HUES6 (cell line): Measurements from ENCODE around the gene BEST1.

ENCODE experiments used
- H3K27ac ChIP-seq: 2 replicates; pipeline ENCODE4 v1.7.0; 2013; ENCODE audit warnings: low read depth, mild to moderate bottlenecking, low read length, inconsistent platforms
- H3K27me3 ChIP-seq: 2 replicates; pipeline ENCODE4 v1.6.1; 2013; ENCODE audit warnings: low read length; ENCODE audit not compliant: control insufficient read depth, insufficient read depth
- H3K36me3 ChIP-seq: 2 replicates; pipeline ENCODE4 v1.6.1; 2013; ENCODE audit warnings: low read length; ENCODE audit not compliant: control insufficient read depth, insufficient read depth
- H3K4me1 ChIP-seq: 2 replicates; pipeline ENCODE4 v1.6.1; 2013; ENCODE audit warnings: low read length; ENCODE audit not compliant: control insufficient read depth, insufficient read depth
- H3K4me3 ChIP-seq: 2 replicates; pipeline ENCODE4 v1.5.1; 2013; ENCODE audit warnings: low read depth, low read length
- H3K9ac ChIP-seq: one replicate; pipeline ENCODE4 v1.6.1; 2013; ENCODE audit warnings: mild to moderate bottlenecking, low read length
- H3K9me3 ChIP-seq: 2 replicates; pipeline ENCODE4 v1.6.1; 2013; ENCODE audit warnings: low read depth, low read length; ENCODE audit not compliant: control insufficient read depth, insufficient read depth

Gene BEST1

DNA sequence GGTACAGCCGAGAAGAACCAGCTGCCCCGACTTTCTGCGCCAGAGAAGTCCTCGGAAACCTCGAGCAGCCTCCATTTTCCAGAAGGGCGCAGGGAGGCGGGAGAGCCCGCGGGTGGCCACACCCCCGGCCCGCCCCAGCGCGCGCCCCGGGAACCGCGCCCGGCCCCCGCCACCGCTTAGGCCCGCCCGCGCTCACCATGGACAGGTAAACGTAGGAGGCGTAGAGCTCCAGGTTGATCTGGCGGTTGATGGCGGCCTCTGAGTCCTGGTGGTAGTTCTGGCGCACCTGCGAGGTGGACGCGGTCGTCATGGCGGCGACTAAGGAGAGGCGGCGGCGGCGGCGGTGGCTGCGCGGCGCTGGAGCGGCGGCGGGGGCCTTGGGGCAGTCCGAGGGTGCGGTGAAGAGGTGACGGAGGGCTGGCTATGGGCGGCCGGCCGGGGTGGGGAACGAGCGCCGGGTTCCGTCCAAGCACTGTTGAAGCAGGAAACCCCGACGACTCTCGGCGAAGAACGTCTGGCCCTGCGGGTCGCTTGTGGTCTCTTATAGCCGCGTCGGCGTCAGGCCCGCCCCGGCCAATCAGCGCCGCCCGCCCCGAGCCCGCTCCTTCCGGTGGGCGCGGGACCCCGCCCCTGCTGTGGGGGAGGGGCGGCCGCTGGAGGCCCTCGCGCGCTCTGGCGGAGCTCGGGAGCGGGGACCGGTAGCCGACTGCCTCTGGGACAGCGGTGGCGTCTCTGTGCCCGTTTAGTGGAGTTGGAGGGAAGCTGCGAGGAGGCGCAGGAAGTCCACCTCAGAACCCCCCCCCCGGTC lies 17.2 kb downstream of the BEST1 start, which contains the start of gene FTH1:
Gene FTH1 (minus strand): TSS at position 519 of the 808 bp plus-strand sequence. CDS start 209 bp downstream, at position 310.
- peaks cover 37% of the 10 kb centered on the region for H3K36me3 ChIP-seq
- peak within 1 kb of the TSS; percentile 91 for H3K27ac ChIP-seq
- peak within 1 kb of the TSS; percentile 99 for H3K4me3 ChIP-seq
- peaks cover 27% of the 10 kb centered on the region for H3K4me1 ChIP-seq
- H3K9ac ChIP-seq = peak within 1 kb of the TSS; percentile 97
- no peaks in the 10 kb centered on the region for H3K9me3 ChIP-seq
- H3K27me3 ChIP-seq = no peaks in the 10 kb centered on the region

DNA sequence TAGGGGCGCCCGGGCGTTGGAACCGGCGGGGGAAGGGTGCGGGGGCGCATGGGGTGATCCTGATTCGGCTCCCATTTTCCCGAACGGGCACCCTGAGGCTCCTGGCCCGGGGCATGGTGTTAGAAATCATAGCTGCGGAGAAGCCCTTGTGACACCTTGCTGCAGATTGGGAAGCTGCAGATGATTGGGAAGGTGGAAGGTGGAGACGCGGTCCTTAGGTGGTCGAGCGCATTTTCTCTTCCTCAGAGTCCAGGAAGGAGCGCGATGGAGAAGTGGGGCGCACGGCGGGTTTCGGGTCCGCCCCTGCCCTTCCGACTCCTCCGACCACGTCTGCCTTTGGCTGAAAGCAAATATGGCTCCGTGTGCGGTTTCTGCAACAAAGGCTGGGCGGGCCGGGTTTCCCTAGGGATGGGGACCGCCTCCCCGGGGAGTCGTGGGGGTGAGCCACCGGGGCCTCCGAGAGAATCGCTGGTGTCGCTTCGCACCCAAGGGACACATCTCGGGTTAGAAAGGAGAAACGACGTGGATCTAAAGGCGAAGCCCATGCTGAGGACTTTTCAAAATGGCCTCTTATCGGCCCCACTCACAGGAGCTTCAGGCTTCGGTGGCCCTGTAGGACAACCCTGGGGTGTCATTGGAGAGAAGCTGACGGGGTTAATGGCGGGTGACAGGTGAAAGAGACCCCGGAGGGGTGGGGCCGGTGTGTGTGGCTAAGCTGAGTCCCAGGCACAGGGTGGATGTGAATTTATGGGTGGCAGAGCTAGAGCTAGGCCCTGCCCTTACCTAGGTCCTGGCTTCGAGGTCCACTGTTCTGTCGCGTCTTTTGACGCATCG lies 18.0 kb downstream of the BEST1 start:
- Histone ChIP-seq H3K9me3 (no peaks in the 10 kb centered on the region), H3K36me3 (peaks cover 34% of the 10 kb centered on the region), H3K27ac (peak overlapping the region; percentile 91), H3K27me3 (no peaks in the 10 kb centered on the region), H3K4me1 (peaks cover 35% of the 10 kb centered on the region), H3K9ac (peak overlapping the region; percentile 97), H3K4me3 (peak overlapping the region; percentile 99)

DNA sequence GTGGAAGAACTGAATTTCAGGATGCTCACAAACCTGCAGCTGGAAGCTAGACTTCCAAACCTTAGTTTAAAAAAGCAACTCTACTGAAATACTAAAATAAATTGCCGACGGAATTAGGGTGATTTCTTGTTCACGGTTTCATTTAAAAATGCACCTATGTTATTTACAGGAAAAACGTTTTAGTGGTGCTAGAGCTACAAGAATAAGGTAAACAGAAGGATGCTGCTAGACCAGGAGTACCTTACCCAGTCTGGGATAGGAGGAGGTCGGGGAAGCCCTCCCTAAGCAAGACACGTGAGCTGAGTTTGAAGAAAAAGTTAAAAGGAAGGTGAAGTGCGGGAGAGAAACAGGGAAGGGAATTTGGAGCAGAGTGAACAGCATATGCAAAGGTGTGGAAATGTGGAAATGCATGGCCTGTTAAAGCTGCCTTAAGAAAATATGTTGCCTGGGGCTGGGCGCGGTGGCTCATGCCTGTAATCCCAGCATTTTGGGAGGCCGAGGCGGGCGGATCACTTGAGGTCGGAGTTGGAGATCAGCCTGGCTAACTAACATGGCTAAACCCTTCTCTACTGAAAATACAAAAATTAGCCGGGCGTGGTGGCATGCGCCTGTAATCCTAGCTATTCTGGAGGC lies 18.7 kb downstream of the BEST1 start:
- peak overlapping the region; percentile 91; the same call in 1 of the 2 replicates for H3K27ac ChIP-seq
- H3K4me3 ChIP-seq = peak overlapping the region; percentile 99
- H3K9ac ChIP-seq = peak overlapping the region; percentile 97
- H3K36me3 ChIP-seq = peaks cover 29% of the 10 kb centered on the region
- H3K27me3 ChIP-seq = no peaks in the 10 kb centered on the region
- H3K9me3 ChIP-seq = no peaks in the 10 kb centered on the region
- H3K4me1 ChIP-seq = peaks cover 42% of the 10 kb centered on the region

DNA sequence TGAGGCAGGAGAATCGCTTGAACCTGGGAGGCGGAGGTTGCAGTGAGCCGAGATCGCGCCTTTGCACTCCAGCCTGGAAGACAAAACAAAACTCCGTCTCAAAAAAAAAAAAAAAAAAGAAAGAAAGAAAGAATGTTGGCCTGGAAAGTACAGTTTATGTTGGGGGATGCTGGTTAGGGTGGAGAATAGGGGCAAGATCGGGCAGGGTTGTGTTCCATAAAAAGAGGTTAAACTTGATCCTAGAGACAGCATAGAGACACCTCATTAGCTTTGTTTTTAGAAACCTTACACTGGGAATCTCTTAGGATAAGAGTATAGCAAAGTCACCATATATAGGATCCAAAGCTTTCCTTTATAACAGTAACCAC lies 19.2 kb downstream of the BEST1 start:
- H3K4me1 ChIP-seq = peaks cover 44% of the 10 kb centered on the region
- no peak overlapping the region for H3K9ac ChIP-seq
- H3K27me3 ChIP-seq = no peaks in the 10 kb centered on the region

DNA sequence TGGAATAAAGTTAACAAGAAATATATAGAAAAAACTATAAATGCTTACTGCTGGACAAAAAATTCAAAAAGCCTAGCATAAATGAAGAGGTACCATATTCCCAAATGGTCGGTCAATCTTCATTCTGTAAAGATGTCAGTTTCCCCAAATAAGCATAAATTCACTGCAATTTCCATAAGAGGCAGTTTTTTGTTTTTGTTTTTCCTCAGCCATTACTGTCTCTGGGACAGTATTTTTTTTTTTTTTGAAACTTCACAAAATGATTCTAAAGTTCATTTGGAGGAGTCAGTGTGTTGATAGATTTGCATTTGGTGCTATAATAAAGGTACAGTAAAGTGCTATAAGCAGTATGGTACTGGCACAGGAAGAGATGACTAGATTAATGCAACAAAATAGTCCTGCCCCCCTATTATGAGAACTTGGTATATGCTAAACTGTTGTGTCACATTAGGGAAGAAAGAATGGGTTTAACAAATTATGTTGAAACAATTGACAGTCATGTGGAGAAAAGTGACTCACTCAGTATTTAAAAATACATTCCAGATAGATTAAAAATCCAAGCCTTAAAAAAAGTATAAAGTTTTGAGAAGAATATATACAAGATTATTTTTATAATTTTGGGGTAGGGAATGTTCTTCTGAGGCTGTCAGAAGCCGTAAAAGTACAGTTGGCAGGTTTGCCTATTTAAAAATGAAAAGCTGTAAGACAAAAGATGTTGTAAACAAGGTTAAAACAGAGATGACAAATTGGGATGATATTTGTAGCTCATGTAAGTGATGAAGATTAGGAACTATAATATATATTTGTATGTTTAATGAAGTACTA lies 19.9 kb downstream of the BEST1 start:
- H3K27ac ChIP-seq = no peak overlapping the region

More for the DNA sequence above, 19.2 kb downstream of the BEST1 start:
- no peak overlapping the region for H3K27ac ChIP-seq
- no peaks in the 10 kb centered on the region for H3K9me3 ChIP-seq
- H3K36me3 ChIP-seq = peaks cover 24% of the 10 kb centered on the region
- no peak overlapping the region for H3K4me3 ChIP-seq

DNA sequence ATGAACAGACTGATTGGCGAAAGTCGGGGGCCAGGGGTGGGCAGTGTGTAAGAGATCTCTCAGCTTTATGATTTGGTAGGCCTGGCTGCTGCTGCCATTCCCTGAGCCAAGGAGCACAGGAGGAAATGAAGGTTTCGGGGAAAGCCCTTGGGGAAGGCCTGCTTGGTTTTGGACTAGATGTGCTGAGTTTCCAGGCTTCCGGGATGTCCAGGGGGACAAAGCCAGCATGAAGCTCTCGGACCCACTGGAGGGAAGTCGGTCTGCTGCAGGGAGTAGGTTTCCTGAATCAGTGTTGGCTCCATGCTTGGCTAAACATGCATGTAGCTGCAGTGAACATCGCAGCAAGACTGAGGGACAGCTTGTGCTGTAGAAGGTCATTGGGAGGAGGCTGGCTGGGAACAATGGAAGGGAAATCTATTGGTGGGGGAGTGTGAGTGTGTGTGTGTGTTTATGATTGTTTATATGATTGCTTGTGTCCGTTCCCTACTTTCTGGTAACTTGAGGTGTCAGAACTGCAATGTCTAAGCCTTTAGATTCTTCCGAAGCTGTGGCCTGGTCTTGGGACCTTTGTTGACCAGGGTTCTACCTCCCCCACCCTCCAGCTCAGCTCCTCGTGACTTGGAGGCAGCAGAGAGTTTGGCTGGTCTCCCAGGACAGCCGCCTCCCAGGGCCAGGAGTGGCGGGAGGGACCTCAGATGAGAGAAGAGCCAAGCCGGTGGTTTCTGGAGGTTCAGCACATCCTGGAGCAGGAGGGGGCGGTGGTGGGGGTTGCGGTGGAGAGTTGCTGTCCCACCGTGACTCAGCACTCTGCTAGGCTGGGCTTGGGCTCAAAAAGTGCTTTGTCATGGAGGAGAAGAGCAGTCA lies 21.3 kb downstream of the BEST1 start:
- Histone ChIP-seq H3K9ac (peak overlapping the region; percentile 70), H3K4me3 (peak overlapping the region; percentile 5; the same call in 1 of the 2 replicates), H3K9me3 (no peaks in the 10 kb centered on the region), H3K4me1 (peaks cover 51% of the 10 kb centered on the region), H3K27ac (peak overlapping the region; percentile 18; the same call in 1 of the 2 replicates), H3K36me3 (peaks cover 5% of the 10 kb centered on the region), H3K27me3 (no peaks in the 10 kb centered on the region)

More for the DNA sequence above, 19.9 kb downstream of the BEST1 start:
- H3K27me3 ChIP-seq = no peaks in the 10 kb centered on the region
- peaks cover 47% of the 10 kb centered on the region for H3K4me1 ChIP-seq
- no peaks in the 10 kb centered on the region for H3K9me3 ChIP-seq
- H3K9ac ChIP-seq = no peak overlapping the region
- peaks cover 17% of the 10 kb centered on the region for H3K36me3 ChIP-seq
- H3K4me3 ChIP-seq = no peak overlapping the region

DNA sequence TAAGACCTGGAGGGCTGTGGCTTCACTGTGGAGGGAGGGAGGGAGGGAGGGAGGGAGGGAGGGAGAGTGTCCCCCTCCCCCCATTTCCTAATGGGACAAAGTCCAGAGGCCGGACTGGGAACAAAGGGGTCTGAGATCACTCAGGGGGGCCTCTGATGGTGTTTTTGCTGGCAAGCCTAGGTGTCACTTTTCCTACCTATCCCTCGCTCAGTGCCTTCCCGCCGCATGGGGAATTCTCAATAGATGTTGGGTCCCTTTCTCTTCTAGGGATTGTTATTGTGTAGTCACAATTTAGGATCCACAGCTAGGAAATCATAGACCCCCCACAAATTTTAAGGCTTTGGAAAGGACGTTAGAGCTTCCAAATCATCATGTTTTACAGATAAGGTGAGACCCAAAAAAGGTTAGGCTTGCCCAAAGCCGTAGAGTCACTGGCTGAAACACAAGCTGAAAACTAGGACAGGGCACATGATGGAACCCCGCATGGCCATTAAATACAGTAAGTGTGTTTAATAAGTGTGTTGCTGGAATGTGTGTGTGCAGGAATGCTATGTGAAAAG lies 22.0 kb downstream of the BEST1 start:
- Histone ChIP-seq H3K9ac (peak overlapping the region; percentile 55), H3K27me3 (no peaks in the 10 kb centered on the region), H3K4me1 (peaks cover 51% of the 10 kb centered on the region), H3K27ac (peak overlapping the region; percentile 88; the same call in 1 of the 2 replicates), H3K9me3 (no peaks in the 10 kb centered on the region), H3K36me3 (no peaks in the 10 kb centered on the region), H3K4me3 (peak overlapping the region; percentile 26; the same call in 1 of the 2 replicates)

DNA sequence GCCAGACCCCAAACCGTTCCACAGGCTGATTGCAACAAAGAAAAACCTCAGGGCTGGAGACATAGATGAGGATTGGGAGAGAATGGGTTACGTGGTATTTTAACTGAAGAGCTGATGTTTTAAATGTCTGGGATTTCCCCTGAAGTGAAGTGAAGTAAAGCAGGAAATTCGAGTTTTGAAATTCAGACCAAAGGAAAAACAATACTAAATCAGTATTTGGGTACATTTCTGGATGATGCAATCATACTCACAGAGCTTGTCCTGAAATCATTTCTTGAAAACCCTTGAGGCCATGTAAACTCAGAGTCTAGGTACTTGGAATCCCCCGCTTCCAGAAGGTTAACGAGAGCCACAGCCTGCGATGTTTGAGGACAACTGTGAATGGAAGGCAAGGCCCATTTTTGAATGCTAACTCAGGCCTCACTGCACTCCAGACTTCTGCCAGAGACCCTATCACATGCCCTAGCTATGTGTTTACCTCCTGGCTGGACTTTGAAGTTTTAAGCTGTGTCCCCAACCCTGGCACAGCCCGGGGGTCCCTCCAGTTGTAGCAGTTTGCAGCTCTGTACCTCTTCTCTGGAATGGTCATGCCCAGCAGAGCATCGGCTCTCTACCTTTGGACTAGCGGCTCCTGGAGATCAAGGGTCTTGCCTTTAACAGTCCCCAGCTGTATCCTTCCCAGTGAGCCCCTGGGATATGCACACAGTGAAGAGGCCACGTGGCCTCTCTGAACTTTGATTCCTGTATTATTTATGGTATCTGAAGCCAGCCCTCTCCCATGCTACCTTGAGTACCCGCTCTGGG lies 22.7 kb downstream of the BEST1 start:
- Histone ChIP-seq H3K36me3 (no peaks in the 10 kb centered on the region), H3K4me3 (no peak overlapping the region; the same call in 1 of the 2 replicates), H3K4me1 (peaks cover 51% of the 10 kb centered on the region)

More for the DNA sequence above, 22.7 kb downstream of the BEST1 start:
- H3K9me3 ChIP-seq = no peaks in the 10 kb centered on the region
- peak overlapping the region; percentile 55 for H3K9ac ChIP-seq
- peak overlapping the region; percentile 88; the same call in 1 of the 2 replicates for H3K27ac ChIP-seq
- no peaks in the 10 kb centered on the region for H3K27me3 ChIP-seq
